C4-2B (cell line): ENCODE results near the gene DNAL4.

ENCODE experiments used
- CTCF ChIP-seq: fragments of 450-650 bp; conservative IDR thresholded peaks from 2 replicates; pipeline ENCODE4 v1.5.1; 2017; ENCODE audit warnings: mild to moderate bottlenecking
- ZFX ChIP-seq: fragments of 450-650 bp; IDR thresholded peaks from 2 replicates; pipeline ENCODE4 v1.6.1; 2017

- no peak for TF ChIP-seq CTCF
- TF ChIP-seq ZFX: no peak
Measured at GRCh38 chr22:38826801-38827200, 32.9 kb upstream of the DNAL4 start.
